HG03159 (cell line): Measurements from ENCODE around the gene THSD7B.

Source experiments
- ATAC-seq: cut with Tn5 transposase; IDR thresholded peaks from one replicate; pipeline ENCODE4 v1.9.1; 2021; ENCODE audit warnings: mild to moderate bottlenecking, moderate library complexity; ENCODE audit not compliant: unreplicated experiment

The THSD7B gene

DNA sequence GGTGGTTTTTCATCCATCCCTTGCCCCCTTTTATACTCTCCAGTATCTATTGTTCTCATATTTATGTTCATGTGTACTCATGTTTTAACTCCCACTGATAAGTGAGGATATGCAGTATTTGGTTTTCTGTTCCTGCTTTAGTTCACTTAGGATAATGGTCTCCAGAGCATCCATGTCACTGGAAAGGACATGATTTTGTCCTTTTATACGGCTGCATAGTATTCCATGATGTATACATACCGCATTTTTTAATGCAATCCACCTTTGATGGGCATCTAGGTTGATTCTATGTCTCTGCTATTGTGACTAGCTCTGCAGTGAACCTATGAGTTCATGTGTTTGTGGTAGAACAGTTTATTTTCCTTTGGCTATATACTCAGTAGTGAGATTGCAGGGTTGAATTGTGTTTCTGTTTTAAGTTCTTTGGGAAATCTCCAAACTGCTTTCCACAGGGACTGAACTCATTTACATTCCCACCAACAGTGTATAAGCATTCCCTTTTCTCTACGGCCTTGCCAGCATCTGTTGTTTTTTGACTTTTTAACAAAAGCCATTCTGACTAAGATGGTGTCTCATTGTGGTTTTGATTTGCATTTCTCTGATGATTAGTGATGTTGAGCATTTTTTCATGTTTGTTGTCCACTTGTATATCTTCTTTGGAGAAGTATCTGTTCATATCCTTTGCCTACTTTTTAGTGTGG is 420.2 kb downstream of the THSD7B start:
- no peak for ATAC-seq

DNA sequence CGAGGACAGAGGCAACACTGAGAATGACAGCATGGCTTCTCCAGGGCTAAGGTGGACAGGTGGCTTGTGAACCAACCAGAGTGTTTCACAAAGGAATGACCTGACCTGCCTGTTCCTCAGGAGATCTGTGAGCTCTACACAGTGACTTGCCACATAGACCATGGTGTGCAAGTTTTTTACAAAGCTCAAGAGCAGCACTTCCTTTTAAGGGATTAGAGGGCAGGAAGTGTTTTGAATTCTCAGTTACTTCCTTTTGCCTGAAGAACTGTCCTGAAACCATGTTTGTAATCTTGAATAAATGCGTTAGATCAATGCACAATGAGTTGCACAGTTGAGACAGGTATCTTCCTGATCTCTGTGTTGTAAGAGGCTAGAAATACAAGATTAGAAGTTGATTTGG is 421.9 kb downstream of the THSD7B start:
- no peak for ATAC-seq

DNA sequence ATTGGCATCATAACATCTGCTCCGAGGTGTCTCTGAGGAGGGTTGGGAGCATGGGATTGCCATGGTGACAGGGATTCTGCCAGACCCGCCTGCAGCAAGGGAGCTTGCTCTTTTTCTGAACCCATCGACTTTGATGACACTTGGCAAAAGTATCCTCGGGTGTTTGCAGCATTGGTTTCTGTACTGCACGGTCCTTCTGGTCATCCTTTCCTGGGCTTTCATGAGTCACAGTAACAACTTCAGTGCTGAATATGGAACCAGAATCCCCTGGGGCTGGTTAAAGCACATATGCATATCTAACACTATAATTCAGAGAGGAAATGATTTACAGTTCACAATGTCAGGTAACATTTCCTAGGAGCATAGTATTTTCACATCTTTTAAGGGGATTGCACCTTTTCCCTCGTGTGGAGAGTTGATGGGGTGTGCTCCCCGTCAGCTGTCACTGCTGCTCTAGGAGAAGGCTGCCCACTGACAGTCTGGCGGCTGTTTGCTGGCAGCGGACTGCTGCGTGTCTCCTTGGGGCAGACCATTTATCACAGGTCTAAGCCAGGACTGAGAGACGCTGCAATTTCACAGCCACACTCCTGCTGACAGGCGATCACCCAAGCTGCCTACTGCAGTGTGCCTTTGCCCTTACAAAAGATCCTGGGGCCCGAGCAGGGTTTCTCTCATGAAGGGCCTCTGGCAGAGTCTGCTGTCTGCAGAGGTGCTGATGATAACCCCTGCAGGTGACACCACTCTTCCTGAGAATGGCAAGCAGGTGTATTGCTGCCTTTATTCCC is 425.3 kb downstream of the THSD7B start:
- ATAC-seq = no peak

- no peak for ATAC-seq
Observed at GRCh38 chr2:137192366-137193310, 427.3 kb downstream of the THSD7B start.

DNA sequence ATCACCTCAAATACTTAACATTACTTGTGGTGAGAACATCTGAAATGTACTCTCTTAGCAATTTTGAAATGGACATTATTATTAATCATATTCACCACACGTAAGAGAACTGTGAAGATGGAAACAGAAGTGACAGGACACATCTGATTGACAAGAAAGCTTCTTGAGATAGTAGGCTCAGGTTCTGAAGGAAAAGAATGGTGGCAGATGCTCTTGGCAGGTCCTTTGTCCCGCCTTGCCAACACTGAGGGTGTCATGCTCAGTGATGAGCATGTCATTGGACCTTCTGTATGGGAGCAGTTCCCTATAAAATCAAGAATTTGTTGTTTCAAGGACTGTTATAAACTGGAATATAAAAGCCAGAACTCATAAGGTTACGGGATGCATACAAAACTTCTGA is 428.1 kb downstream of the THSD7B start:
- no peak for ATAC-seq

- no peak for ATAC-seq
Observed at GRCh38 chr2:137194111-137194510, 428.8 kb downstream of the THSD7B start.

DNA sequence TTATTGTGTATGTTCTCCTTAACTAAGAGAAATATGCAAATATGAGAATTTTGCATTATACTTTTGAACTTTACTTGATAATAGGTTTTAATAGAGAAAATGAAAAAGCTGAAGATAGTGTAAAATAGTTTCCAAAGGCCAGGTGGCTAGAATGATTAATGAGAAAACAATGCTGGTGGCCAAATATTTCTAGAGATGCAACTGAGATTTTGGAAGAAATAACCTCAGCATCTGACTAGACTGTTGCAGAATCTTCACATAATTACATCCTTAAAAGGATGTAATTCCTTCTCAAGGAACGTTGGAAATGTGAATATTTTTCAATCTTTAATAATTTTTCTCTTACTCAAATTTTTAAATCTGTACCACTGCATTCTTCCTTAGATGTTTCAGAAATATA is 434.4 kb downstream of the THSD7B start:
- ATAC-seq = no peak

GRCh38 chr2:137202318-137202717 is 437.0 kb downstream of the THSD7B start:
- ATAC-seq = no peak

GRCh38 chr2:137205324-137205723 is 440.0 kb downstream of the THSD7B start:
- no peak for ATAC-seq

GRCh38 chr2:137206069-137206468 is 440.7 kb downstream of the THSD7B start:
- no peak for ATAC-seq

- ATAC-seq = no peak
Observed at GRCh38 chr2:137207030-137207429, 441.7 kb downstream of the THSD7B start.

- no peak for ATAC-seq
Observed at GRCh38 chr2:137208431-137208891, 443.1 kb downstream of the THSD7B start.

- no peak for ATAC-seq
Observed at GRCh38 chr2:137210039-137210438, 444.7 kb downstream of the THSD7B start.

- ATAC-seq = no peak
Observed at GRCh38 chr2:137211761-137212160, 446.4 kb downstream of the THSD7B start.

- ATAC-seq = no peak
Observed at GRCh38 chr2:137220438-137220993, 455.2 kb downstream of the THSD7B start.

DNA sequence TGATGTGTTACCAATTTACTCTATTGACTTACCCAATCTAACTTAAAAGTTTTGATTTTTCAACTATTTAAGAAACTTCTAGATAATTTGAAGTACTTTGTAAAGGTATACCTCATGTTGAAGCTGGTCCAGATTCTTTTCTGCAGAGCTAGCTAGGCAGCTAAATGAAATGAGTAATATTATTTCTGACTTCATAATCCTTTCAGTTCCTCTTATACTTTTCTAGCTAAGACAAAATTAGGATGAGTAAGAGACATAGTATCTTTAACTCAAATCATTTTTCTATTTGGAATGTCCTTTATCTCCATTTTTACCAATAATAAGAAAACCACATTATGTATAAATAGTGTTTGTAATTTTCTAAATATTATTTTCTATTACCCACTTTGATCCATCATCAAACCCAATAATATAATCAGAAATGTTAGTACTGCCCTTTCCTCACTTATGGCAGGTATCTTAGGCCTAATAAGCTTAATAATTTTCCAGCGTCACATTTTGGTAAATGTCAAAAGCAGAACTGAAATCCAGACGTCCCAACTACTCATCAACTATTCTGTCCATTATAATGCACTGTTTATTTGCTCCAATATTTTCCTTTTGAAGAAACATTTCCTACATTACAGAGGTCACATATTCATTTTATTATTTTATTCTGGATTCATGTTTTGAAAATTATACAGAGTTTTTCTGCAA is 456.6 kb downstream of the THSD7B start:
- no peak for ATAC-seq

- ATAC-seq = no peak
Observed at GRCh38 chr2:137223722-137224121, 458.4 kb downstream of the THSD7B start.

DNA sequence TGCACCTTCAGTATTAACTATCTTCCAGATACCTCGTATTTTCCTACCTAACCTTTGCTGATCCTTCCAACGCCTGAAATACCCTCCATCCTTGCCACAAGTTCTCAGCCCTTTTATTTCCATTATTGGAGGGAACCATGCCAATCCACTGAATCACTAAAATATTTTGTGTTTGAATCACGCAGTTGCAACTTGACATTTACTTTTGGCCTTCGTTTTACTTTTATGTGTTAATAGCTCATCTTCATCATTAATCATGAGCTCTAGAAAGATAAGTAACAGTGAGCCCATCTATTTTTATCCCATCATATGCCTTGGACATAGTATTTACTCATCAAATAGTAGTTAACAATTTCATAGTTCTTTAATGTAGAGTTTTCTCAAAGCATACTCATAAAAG is 463.2 kb downstream of the THSD7B start:
- no peak for ATAC-seq

DNA sequence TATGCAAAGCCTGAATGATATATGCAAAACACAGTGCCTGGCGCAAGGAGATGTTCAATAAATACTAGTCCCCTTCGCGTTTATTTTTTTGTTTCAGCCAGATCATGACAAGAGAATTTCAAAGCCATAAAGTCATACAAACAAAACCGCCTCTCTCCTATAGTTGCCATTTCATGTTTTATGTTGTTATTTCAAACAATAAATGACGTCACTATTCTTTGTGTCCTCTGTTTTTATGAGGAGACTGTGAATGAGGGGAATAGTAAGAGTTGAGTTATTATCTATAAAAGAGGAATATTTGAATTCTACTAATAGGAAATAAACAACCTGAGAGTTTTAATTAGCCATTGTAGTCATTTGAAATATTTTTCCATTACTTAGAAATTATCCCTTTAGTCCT is 464.5 kb downstream of the THSD7B start:
- no peak for ATAC-seq

DNA sequence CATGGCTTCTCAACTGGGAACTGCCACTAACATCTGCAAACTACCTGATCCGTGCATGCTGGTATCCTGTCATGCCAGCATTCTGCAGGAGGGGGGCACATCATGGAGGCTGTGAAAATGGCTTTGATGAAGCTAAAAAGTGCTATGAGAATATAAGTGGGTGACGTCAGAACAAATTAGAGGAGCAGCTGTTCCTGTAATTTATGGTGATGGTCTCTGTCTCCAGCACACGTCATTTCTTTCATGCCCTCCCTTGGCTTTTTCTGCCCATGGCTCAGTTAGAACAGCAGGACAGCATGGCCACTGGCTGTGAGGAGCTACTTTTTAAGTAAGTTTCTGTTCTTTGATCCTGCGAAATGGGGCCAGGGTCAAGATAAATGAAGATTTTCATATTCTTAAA is 466.3 kb downstream of the THSD7B start:
- no peak for ATAC-seq
